ENCODE results near the gene GJA8. TPM values are rescaled to one million over a fixed set of nuclear protein-coding genes. Genes with fewer than 3 reads are reported as not detected.

The GJA8 gene
- total and polyA plus RNA-seq, 4 donors: not detected

- Histone ChIP-seq H3K9ac (ENCODE audit: low read depth in 1 of 2, low read length in 2 of 2) (no peak overlapping the region), H3K27ac (ENCODE audit: low read depth in 1 of 2, low read length in 2 of 2) (no peak overlapping the region), H3K4me1 (ENCODE audit: control insufficient read depth in 4 of 4, insufficient read depth in 4 of 4, low read length in 3 of 4) (no peaks in the 10 kb centered on the region), H3K27me3 (ENCODE audit: control insufficient read depth in 4 of 4, insufficient read depth in 4 of 4, low read length in 3 of 4) (no peaks in the 10 kb centered on the region), H3K9me3 (ENCODE audit: control insufficient read depth in 4 of 4, low read length in 3 of 4) (no peaks in the 10 kb centered on the region), H3K36me3 (ENCODE audit: control insufficient read depth in 4 of 4, insufficient read depth in 3 of 4, low read depth in 1 of 4, low read length in 3 of 4) (no peaks in the 10 kb centered on the region), H3K4me3 (ENCODE audit: low read depth in 1 of 3, low read length in 3 of 3) (no peak overlapping the region)
- TF ChIP-seq EGR1 (IDR thresholded peaks at IDR 0.05; ENCODE audit: low read depth in 2 of 2) (no peak), TAF1 (conservative IDR thresholded peaks at IDR 0.05) (no peak), NR2F2 (IDR thresholded peaks at IDR 0.05) (no peak), REST (IDR thresholded peaks at IDR 0.05) (no peak), ZBTB33 (IDR thresholded peaks at IDR 0.05) (no peak), HNF4G (IDR thresholded peaks at IDR 0.05) (no peak), JUND (IDR thresholded peaks at IDR 0.05) (no peak), SP1 (IDR thresholded peaks at IDR 0.05) (no peak)
- WGBS: 83% methylated on average over 2 of the region's 2 CpGs
- no peak for DNase-seq (ENCODE audit: low spot score)
Observed at GRCh38 chr1:147882535-147882934, 20.1 kb upstream of the GJA8 start.

GRCh38 chr1:147890177-147890790 lies 12.3 kb upstream of the GJA8 start:
- H3K36me3 ChIP-seq (ENCODE audit: control insufficient read depth in 4 of 4, insufficient read depth in 3 of 4, low read depth in 1 of 4, low read length in 3 of 4): no peaks in the 10 kb centered on the region
- H3K9ac ChIP-seq (ENCODE audit: low read depth in 1 of 2, low read length in 2 of 2): no peak overlapping the region
- peak; percentile 47 to 64 for TF ChIP-seq RAD21 (IDR thresholded peaks at IDR 0.05)
- no peak for TF ChIP-seq HNF4G (IDR thresholded peaks at IDR 0.05)
- TF ChIP-seq CTCF (IDR thresholded peaks at IDR 0.05; ENCODE audit: low read depth, low read length, missing input control): peak; percentile 20
- H3K4me1 ChIP-seq (ENCODE audit: control insufficient read depth in 4 of 4, insufficient read depth in 4 of 4, low read length in 3 of 4): no peaks in the 10 kb centered on the region
- H3K9me3 ChIP-seq (ENCODE audit: control insufficient read depth in 4 of 4, low read length in 3 of 4): no peaks in the 10 kb centered on the region
- H3K4me3 ChIP-seq (ENCODE audit: low read depth in 1 of 3, low read length in 3 of 3): no peak overlapping the region
- WGBS: 22% methylated on average over 12 of the region's 12 CpGs
- DNase-seq (ENCODE audit: low spot score): peak; percentile 81
- no peak overlapping the region for H3K27ac ChIP-seq (ENCODE audit: low read depth in 1 of 2, low read length in 2 of 2)
- peaks cover 0 to 5% (median 0%) of the 10 kb centered on the region in 4 donors for H3K27me3 ChIP-seq (ENCODE audit: control insufficient read depth in 4 of 4, insufficient read depth in 4 of 4, low read length in 3 of 4)

DNA sequence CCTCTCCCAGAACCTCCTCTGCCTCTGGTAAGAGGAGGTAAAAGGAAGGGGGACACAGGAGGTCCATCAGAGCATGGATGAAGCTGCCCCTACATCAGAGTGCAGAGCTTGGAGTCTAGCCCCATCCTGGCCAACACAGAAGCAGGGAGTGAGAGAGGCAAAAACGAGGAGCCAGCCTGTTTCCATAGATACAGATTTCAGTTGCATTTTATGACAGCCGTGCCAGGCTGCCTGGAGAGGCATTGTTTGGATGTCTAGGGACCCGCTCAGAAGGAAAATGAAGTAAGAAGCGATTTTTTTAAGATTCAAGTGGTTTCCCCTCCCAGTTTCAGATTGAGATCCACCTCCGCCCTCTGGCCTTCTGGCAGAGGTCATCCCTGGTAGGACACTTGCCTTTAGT lies 11.5 kb upstream of the GJA8 start:
- no peak for DNase-seq (ENCODE audit: low spot score)
- Histone ChIP-seq H3K9me3 (ENCODE audit: control insufficient read depth in 4 of 4, low read length in 3 of 4) (no peaks in the 10 kb centered on the region), H3K27me3 (ENCODE audit: control insufficient read depth in 4 of 4, insufficient read depth in 4 of 4, low read length in 3 of 4) (peaks cover 0 to 5% (median 0%) of the 10 kb centered on the region in 4 donors), H3K9ac (ENCODE audit: low read depth in 1 of 2, low read length in 2 of 2) (no peak overlapping the region), H3K4me3 (ENCODE audit: low read depth in 1 of 3, low read length in 3 of 3) (no peak overlapping the region), H3K4me1 (ENCODE audit: control insufficient read depth in 4 of 4, insufficient read depth in 4 of 4, low read length in 3 of 4) (no peaks in the 10 kb centered on the region), H3K36me3 (ENCODE audit: control insufficient read depth in 4 of 4, insufficient read depth in 3 of 4, low read depth in 1 of 4, low read length in 3 of 4) (no peaks in the 10 kb centered on the region), H3K27ac (ENCODE audit: low read depth in 1 of 2, low read length in 2 of 2) (no peak overlapping the region)
- no peak for TF ChIP-seq JUND (IDR thresholded peaks at IDR 0.05)
- TF ChIP-seq HNF4G (IDR thresholded peaks at IDR 0.05): no peak
- no peak for TF ChIP-seq ATF3 (IDR thresholded peaks at IDR 0.05)
- no peak for TF ChIP-seq FOXA2 (IDR thresholded peaks at IDR 0.05)
- TF ChIP-seq RAD21 (IDR thresholded peaks at IDR 0.05): no peak
- TF ChIP-seq CTCF (IDR thresholded peaks at IDR 0.05; ENCODE audit: low read depth, low read length, missing input control): no peak
- no peak for TF ChIP-seq ZBTB33 (IDR thresholded peaks at IDR 0.05)
- 82% methylated on average over 5 of the region's 5 CpGs for WGBS
